Endodermal cell (in vitro differentiated cells): Measurements from ENCODE around the gene RNGTT. TPM values are rescaled to one million over a fixed set of nuclear protein-coding genes. Genes with fewer than 3 reads are reported as not detected.

Experiments
- DNase-seq: peaks from one replicate; pipeline ENCODE4 v3.0.0-alpha.2; 2017
- H3K27ac ChIP-seq: 2 replicates; pipeline ENCODE4 v1.5.1; 2013; ENCODE audit warnings: mild to moderate bottlenecking, low read depth, low read length, moderate library complexity
- H3K27me3 ChIP-seq: 2 replicates; pipeline ENCODE4 v1.6.1; 2013; ENCODE audit warnings: mild to moderate bottlenecking, low read length, moderate library complexity; ENCODE audit not compliant: insufficient read depth, control insufficient read depth, poor library complexity, severe bottlenecking
- H3K36me3 ChIP-seq: 2 replicates; pipeline ENCODE4 v1.7.0; 2013; ENCODE audit warnings: mild to moderate bottlenecking, low read length, moderate library complexity; ENCODE audit not compliant: control insufficient read depth, insufficient read depth
- H3K4me1 ChIP-seq: one replicate; pipeline ENCODE4 v1.7.0; 2013; ENCODE audit warnings: low read length; ENCODE audit not compliant: control insufficient read depth, insufficient read depth
- H3K4me3 ChIP-seq: 2 replicates; pipeline ENCODE4 v1.5.1; 2013; ENCODE audit warnings: mild to moderate bottlenecking, low read length, moderate library complexity
- H3K9ac ChIP-seq: 2 replicates; pipeline ENCODE4 v1.6.1; 2013; ENCODE audit warnings: mild to moderate bottlenecking, low read length, moderate library complexity; ENCODE audit not compliant: poor library complexity, severe bottlenecking; ENCODE audit errors: extremely low read depth
- H3K9me3 ChIP-seq: 2 replicates; pipeline ENCODE4 v1.6.1; 2013; ENCODE audit warnings: mild to moderate bottlenecking, low read length, moderate library complexity; ENCODE audit not compliant: control insufficient read depth
- H3K27ac Mint-ChIP-seq: 2 replicates; pipeline ENCODE4 v1.8.0; 2020; ENCODE audit warnings: mixed read lengths
- H3K27me3 Mint-ChIP-seq: 2 replicates; pipeline ENCODE4 v1.8.0; 2021; ENCODE audit warnings: mild to moderate bottlenecking, mixed read lengths; ENCODE audit not compliant: insufficient read depth
- H3K36me3 Mint-ChIP-seq: 2 replicates; pipeline ENCODE4 v1.8.0; 2020; ENCODE audit warnings: low read depth, mixed read lengths
- H3K4me1 Mint-ChIP-seq: 2 replicates; pipeline ENCODE4 v1.8.0; 2020; ENCODE audit warnings: mixed read lengths
- H3K4me3 Mint-ChIP-seq: 2 replicates; pipeline ENCODE4 v1.8.0; 2020; ENCODE audit warnings: mild to moderate bottlenecking, moderate library complexity, mixed read lengths
- H3K9me3 Mint-ChIP-seq: 2 replicates; pipeline ENCODE4 v1.8.0; 2020; ENCODE audit warnings: mild to moderate bottlenecking, mixed read lengths
- CTCF ChIP-seq: fragments of 200-600 bp; sonication (generic); conservative IDR thresholded peaks from 2 replicates; pipeline ENCODE4 v1.5.0; 2021; ENCODE audit warnings: antibody characterized with exemption, mild to moderate bottlenecking
- WGBS, 2 experiments: methylation state at CpG; one replicate each; pipeline versions ENCODE4 v1.1.5 to v1.1.7; 2013; ENCODE audit warnings: missing lambda C conversion rate in 2 of 2, mixed read lengths in 1 of 2; ENCODE audit not compliant: insufficient coverage in 1 of 2, insufficient read length in 1 of 2; 5-methylcytosine and 5-hydroxymethylcytosine counted together
- total RNA-seq, 2 donors: library from RNA; stranded (reverse); fragmentation: NEBNext Ultra II Directional in 1 of 2; extraction: Animal tissue kit (Norgen Biotek cat#: 25700) in 1 of 2; gene quantifications; 2 replicates in 1 of 2; 3 replicates in 1 of 2; pipeline ENCODE4 v1.2.1, GENCODE V29; 2021

Gene RNGTT
- total RNA-seq, 2 donors from 2014 or later = 21.5 to 28.7 TPM

- no peak for DNase-seq
- peaks cover 13% of the 10 kb centered on the region for H3K9me3 ChIP-seq
- H3K27ac ChIP-seq = no peak overlapping the region
- H3K27me3 ChIP-seq = no peaks in the 10 kb centered on the region
- H3K4me1 ChIP-seq = peaks cover 4% of the 10 kb centered on the region
- WGBS, 2 experiments = 55 to 64% methylated on average over 6 to 9 of the region's 9 CpGs
- Mint-ChIP-seq H3K4me3 (no peak overlapping the region), H3K27ac (no peak overlapping the region), H3K9me3 (peaks cover 20% of the 10 kb centered on the region), H3K27me3 (no peaks in the 10 kb centered on the region), H3K4me1 (peaks cover 17% of the 10 kb centered on the region), H3K36me3 (peaks cover 4% of the 10 kb centered on the region)
- no peak overlapping the region for H3K9ac ChIP-seq
- H3K4me3 ChIP-seq = no peak overlapping the region
- H3K36me3 ChIP-seq = no peaks in the 10 kb centered on the region
- TF ChIP-seq CTCF = no peak
These were observed 389.4 kb downstream of the RNGTT start for GRCh38 chr6:88574031-88574430.

GRCh38 chr6:88573561-88573960 lies 389.9 kb downstream of the RNGTT start:
- no peak for DNase-seq
- H3K36me3 Mint-ChIP-seq = peaks cover 5% of the 10 kb centered on the region
- no peak overlapping the region for H3K27ac Mint-ChIP-seq
- no peak overlapping the region for H3K4me3 Mint-ChIP-seq
- no peaks in the 10 kb centered on the region for H3K27me3 Mint-ChIP-seq
- peaks cover 17% of the 10 kb centered on the region for H3K4me1 Mint-ChIP-seq
- peaks cover 23% of the 10 kb centered on the region for H3K9me3 Mint-ChIP-seq
- WGBS, 2 experiments = 63 to 100% methylated on average over 1 to 3 of the region's 3 CpGs
- Histone ChIP-seq H3K4me1 (peaks cover 4% of the 10 kb centered on the region), H3K27me3 (no peaks in the 10 kb centered on the region), H3K9me3 (peaks cover 18% of the 10 kb centered on the region), H3K4me3 (no peak overlapping the region), H3K36me3 (no peaks in the 10 kb centered on the region), H3K9ac (no peak overlapping the region), H3K27ac (no peak overlapping the region)
- no peak for TF ChIP-seq CTCF

- Mint-ChIP-seq H3K27ac (no peak overlapping the region), H3K27me3 (no peaks in the 10 kb centered on the region), H3K4me1 (peaks cover 17% of the 10 kb centered on the region), H3K4me3 (no peak overlapping the region), H3K9me3 (peaks cover 23% of the 10 kb centered on the region), H3K36me3 (peaks cover 5% of the 10 kb centered on the region)
- H3K9me3 ChIP-seq = peaks cover 19% of the 10 kb centered on the region
- H3K36me3 ChIP-seq = no peaks in the 10 kb centered on the region
- TF ChIP-seq CTCF = no peak
- H3K27ac ChIP-seq = no peak overlapping the region
- H3K4me3 ChIP-seq = no peak overlapping the region
- WGBS, 2 experiments = 80 to 93% methylated on average over 2 to 3 of the region's 3 CpGs
- peaks cover 4% of the 10 kb centered on the region for H3K4me1 ChIP-seq
- H3K27me3 ChIP-seq = no peaks in the 10 kb centered on the region
- H3K9ac ChIP-seq = no peak overlapping the region
- no peak for DNase-seq
These were observed 390.8 kb downstream of the RNGTT start for GRCh38 chr6:88572449-88573139.
